Loucy (cell line): ENCODE data around the gene TNS3.

Experiments
- H2AFZ ChIP-seq: fragments of 200-600 bp; sonication (generic); 2 replicates; pipeline ENCODE4 v1.6.0; 2016; ENCODE audit warnings: antibody characterized with exemption, mild to moderate bottlenecking, low read length, moderate library complexity
- H3F3A ChIP-seq: fragments of 200-600 bp; 2 replicates; pipeline ENCODE4 v1.6.0; 2016; ENCODE audit warnings: antibody characterized with exemption, low read depth, mild to moderate bottlenecking
- H3K27me3 ChIP-seq: fragments of 200-600 bp; sonication (generic); 2 replicates; pipeline ENCODE4 v1.6.1; 2014; ENCODE audit warnings: low read length, mild to moderate bottlenecking; ENCODE audit not compliant: insufficient read depth, poor library complexity, severe bottlenecking
- H3K36me3 ChIP-seq: fragments of 200-600 bp; sonication (generic); 2 replicates; pipeline ENCODE4 v1.6.1; 2016; ENCODE audit warnings: low read length; ENCODE audit not compliant: insufficient read depth
- H3K4me1 ChIP-seq: fragments of 200-600 bp; sonication (generic); 2 replicates; pipeline ENCODE4 v1.5.1; 2014; ENCODE audit warnings: low read length, mild to moderate bottlenecking; ENCODE audit not compliant: insufficient read depth, poor library complexity, severe bottlenecking
- H3K4me2 ChIP-seq: fragments of 200-600 bp; sonication (generic); 2 replicates; pipeline ENCODE4 v1.6.0; 2014; ENCODE audit warnings: antibody characterized with exemption, low read length, low read depth, mild to moderate bottlenecking; ENCODE audit not compliant: poor library complexity, severe bottlenecking
- H3K4me3 ChIP-seq: fragments of 200-600 bp; sonication (generic); 2 replicates; pipeline ENCODE4 v1.5.1; 2014; ENCODE audit warnings: low read length, mild to moderate bottlenecking, mixed read lengths; ENCODE audit not compliant: poor library complexity, severe bottlenecking
- H3K79me2 ChIP-seq: fragments of 200-600 bp; sonication (generic); 2 replicates; pipeline ENCODE4 v1.6.1; 2014; ENCODE audit warnings: low read length; ENCODE audit not compliant: insufficient read depth
- H3K9ac ChIP-seq: fragments of 200-600 bp; sonication (generic); 2 replicates; pipeline ENCODE4 v1.6.0; 2014; ENCODE audit warnings: mild to moderate bottlenecking, low read depth, low read length, moderate library complexity; ENCODE audit not compliant: poor library complexity, severe bottlenecking
- H3K9me2 ChIP-seq: fragments of 200-600 bp; sonication (generic); replicated peaks from 2 replicates; pipeline ENCODE4 v1.6.1; 2016; ENCODE audit warnings: low read depth, low read length, mixed read lengths
- H3K9me3 ChIP-seq: fragments of 200-600 bp; sonication (generic); 2 replicates; pipeline ENCODE4 v1.6.1; 2014; ENCODE audit warnings: mild to moderate bottlenecking, antibody characterized with exemption, low read length, low read depth; ENCODE audit not compliant: insufficient read depth
- H4K20me1 ChIP-seq: fragments of 200-600 bp; sonication (generic); 2 replicates; pipeline ENCODE4 v1.6.0; 2014; ENCODE audit warnings: antibody characterized with exemption, low read length, mild to moderate bottlenecking; ENCODE audit not compliant: insufficient read depth, poor library complexity, severe bottlenecking
- EZH2phosphoT487 ChIP-seq: fragments of 200-600 bp; IDR thresholded peaks from 2 replicates; pipeline ENCODE4 v1.6.1; 2018; ENCODE audit warnings: antibody characterized with exemption, mild to moderate bottlenecking, moderate library complexity, borderline replicate concordance
- TF ChIP-seq, protein P1 (sequence below): fragments of 200-600 bp; sonication (generic); conservative IDR thresholded peaks from 2 replicates; pipeline ENCODE4 v1.5.1; 2014; ENCODE audit warnings: mild to moderate bottlenecking, antibody characterized with exemption, low read length

Gene TNS3

DNA sequence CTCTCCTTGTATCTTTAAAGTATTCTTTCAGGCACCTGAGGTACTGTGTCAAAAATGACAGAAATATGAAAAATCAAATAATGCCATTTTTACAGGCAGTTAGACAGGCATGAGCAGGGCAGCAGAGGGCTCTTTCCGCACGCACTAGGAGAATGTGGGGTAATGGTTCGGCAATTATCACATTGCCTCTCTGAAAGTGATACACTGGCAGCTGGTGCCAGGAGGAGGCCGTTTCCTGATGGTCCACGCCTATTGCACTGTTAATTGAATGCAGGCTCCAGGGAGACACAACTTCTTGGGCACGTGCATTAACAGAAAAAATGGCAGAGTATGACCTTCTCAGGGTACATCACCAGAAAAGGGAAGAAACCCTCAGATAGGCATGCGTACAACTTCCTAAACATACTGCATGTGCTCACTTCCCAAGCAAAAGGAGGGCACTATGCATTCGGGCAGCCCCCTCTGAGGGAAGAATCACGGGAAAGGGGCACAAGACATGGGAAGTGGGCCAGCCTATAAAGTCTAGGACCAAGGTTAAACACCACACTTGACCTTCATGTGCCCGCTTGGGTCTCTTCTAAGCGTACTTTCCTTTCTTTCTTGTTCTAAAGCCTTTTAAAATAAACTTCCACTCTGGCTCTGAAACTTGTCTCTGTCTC, 161.7 kb downstream of the TNS3 start:
- H3K36me3 ChIP-seq, result no peaks in the 10 kb centered on the region
- H3F3A ChIP-seq, result no peaks in the 10 kb centered on the region
- no peak overlapping the region for H3K4me2 ChIP-seq

DNA sequence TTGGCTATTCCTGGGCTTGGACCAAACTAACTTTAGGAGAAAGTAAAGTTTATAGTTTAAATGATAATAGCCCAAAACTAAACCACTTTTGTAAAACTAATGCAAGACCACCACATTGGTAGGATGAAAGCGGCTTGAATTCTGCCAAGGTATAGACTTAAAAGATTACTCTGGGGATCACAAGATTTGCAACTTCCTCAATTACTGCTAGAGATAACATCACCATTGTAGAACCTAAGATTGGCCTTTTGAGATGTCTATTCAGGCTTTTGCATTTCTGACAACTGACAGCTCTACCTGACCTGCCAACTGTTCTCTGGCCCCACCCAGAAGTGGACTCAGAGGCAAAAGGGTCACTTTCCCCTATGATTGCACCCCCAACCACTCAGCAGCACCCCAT, 162.4 kb downstream of the TNS3 start:
- H3K79me2 ChIP-seq, result no peaks in the 10 kb centered on the region
- H2AFZ ChIP-seq, result no peak overlapping the region
- H3K9ac ChIP-seq, result no peak overlapping the region
- no peaks in the 10 kb centered on the region for H3K27me3 ChIP-seq
- H3K36me3 ChIP-seq, result no peaks in the 10 kb centered on the region
- no peak overlapping the region for H3K4me2 ChIP-seq
- H3K9me2 ChIP-seq, result no peaks in the 10 kb centered on the region
- peaks cover 8% of the 10 kb centered on the region; the same call in 1 of the 2 replicates for H3K9me3 ChIP-seq
- no peaks in the 10 kb centered on the region for H3F3A ChIP-seq
- TF ChIP-seq EZH2phosphoT487, result no peak
- TF ChIP-seq, protein P1, sequence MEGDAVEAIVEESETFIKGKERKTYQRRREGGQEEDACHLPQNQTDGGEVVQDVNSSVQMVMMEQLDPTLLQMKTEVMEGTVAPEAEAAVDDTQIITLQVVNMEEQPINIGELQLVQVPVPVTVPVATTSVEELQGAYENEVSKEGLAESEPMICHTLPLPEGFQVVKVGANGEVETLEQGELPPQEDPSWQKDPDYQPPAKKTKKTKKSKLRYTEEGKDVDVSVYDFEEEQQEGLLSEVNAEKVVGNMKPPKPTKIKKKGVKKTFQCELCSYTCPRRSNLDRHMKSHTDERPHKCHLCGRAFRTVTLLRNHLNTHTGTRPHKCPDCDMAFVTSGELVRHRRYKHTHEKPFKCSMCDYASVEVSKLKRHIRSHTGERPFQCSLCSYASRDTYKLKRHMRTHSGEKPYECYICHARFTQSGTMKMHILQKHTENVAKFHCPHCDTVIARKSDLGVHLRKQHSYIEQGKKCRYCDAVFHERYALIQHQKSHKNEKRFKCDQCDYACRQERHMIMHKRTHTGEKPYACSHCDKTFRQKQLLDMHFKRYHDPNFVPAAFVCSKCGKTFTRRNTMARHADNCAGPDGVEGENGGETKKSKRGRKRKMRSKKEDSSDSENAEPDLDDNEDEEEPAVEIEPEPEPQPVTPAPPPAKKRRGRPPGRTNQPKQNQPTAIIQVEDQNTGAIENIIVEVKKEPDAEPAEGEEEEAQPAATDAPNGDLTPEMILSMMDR, result no peak
- no peaks in the 10 kb centered on the region for H4K20me1 ChIP-seq
- no peak overlapping the region for H3K4me3 ChIP-seq
- H3K4me1 ChIP-seq, result no peaks in the 10 kb centered on the region

More for the DNA sequence above, 161.7 kb downstream of the TNS3 start:
- H2AFZ ChIP-seq, result no peak overlapping the region
- H3K4me3 ChIP-seq, result no peak overlapping the region
- peaks cover 4% of the 10 kb centered on the region; the same call in 1 of the 2 replicates for H3K9me3 ChIP-seq
- no peaks in the 10 kb centered on the region for H3K79me2 ChIP-seq
- H3K27me3 ChIP-seq, result no peaks in the 10 kb centered on the region
- H4K20me1 ChIP-seq, result no peaks in the 10 kb centered on the region
- H3K9ac ChIP-seq, result no peak overlapping the region
- no peak for TF ChIP-seq EZH2phosphoT487
- TF ChIP-seq, protein P1, result no peak
- H3K4me1 ChIP-seq, result no peaks in the 10 kb centered on the region
- H3K9me2 ChIP-seq, result no peaks in the 10 kb centered on the region

DNA sequence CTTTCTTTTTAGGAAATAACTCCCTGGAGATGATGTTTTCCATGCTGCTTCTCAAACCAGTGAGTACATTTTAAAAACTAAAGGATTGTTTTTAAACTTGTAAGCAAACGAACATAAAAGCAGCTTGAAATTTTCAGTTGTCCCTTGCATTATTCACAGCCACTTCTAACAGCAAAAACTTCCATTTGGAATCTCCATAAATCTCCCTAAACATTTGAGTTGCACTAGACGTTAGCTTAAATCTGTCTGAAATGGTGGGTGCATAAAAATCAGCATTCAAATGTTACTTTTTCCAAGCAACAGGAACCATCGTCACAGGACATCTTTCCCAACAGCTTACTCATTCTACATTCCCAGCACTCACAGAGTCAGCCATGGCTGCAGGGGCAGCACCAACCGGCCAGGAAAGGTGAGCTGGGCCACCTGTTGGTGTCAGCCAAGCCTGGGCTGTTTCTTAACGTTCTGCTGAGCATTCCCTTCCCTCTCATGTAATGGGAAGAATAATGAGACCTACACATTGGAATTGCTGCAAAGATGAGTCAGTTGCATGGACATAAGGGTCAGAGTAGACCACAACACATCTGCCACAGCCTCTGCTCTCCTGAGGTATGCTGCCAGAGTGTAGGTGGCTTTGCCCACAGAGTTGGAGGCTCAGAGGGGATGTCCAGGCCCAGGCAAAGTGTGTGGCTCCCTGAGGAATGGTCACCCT, 163.2 kb downstream of the TNS3 start:
- Histone ChIP-seq H3K9me3 (peaks cover 12% of the 10 kb centered on the region; the same call in 1 of the 2 replicates), H3K4me2 (no peak overlapping the region), H3K9ac (no peak overlapping the region), H3K4me1 (no peaks in the 10 kb centered on the region), H3K79me2 (no peaks in the 10 kb centered on the region), H3K4me3 (no peak overlapping the region), H3F3A (no peaks in the 10 kb centered on the region), H4K20me1 (no peaks in the 10 kb centered on the region), H3K27me3 (no peaks in the 10 kb centered on the region), H3K36me3 (no peaks in the 10 kb centered on the region), H3K9me2 (no peaks in the 10 kb centered on the region), H2AFZ (no peak overlapping the region)
- TF ChIP-seq, protein P1, result no peak
- no peak for TF ChIP-seq EZH2phosphoT487
